ENCODE measurements around the gene SPI1.

The SPI1 gene

DNA sequence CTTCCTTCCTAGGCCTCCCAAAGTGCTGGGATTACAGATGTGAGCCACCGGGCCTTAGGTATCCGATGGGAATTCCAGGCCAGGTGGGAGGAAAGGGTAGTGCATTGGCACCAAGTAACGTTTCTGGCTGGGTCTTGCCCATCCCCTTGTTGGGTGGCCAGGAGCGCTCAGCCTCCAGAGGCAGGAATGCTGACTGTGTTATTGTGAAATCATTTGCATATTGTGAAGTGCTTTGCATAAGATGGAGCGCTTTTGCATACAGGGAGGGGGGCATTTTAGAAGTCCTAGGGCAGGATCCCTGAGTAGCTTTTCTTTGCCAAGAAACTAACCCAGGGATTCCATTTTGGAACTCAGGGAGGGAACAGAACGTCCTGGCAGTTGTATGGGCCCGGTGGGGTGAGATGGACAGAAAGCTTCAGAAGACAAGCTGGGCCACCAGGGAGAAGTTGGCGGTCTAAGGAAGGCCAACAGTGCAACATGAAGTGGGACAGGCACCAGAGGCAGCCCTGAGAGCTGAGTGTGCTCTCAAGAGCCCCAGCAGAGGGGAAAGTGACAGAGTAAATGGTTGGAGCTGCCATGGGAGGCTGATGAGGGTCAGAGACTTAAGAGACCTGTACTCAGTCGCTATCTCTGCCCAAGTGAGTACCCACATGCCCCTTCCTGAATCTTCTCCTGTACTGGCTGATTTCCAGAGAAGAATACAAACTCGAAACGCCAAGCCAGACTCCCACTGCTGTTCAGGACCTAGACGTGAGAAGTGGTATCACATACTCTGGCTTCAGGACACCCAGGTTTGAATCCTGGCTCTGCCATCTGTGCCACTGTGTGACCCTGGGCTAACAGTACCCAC, 28.8 kb upstream of the SPI1 start:
- no peak for DNase-seq (ENCODE audit: low read depth)

- no peak for DNase-seq (ENCODE audit: low read depth)
Observed at GRCh38 chr11:47403571-47403970, 25.2 kb upstream of the SPI1 start.

DNA sequence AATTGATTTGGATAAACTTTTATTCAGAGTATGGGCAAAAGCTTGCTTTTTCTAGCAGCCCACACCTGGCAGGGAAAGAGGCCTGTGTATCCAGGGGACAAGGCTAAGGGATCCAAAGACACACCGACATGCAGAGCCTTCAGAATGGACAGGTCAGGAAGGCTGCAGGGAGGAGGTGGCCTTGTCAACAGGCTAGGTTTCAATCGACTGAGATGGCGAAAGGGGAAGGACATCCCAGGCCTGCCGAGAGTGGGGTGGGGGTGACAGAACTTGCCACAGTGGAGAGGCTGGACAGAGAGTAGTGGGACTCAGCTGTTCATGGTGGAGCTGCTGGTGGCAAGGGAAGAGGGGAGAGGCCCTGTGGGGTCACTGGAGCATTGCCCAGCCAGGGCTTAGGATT, 24.8 kb upstream of the SPI1 start:
- DNase-seq (ENCODE audit: low read depth) = no peak

DNA sequence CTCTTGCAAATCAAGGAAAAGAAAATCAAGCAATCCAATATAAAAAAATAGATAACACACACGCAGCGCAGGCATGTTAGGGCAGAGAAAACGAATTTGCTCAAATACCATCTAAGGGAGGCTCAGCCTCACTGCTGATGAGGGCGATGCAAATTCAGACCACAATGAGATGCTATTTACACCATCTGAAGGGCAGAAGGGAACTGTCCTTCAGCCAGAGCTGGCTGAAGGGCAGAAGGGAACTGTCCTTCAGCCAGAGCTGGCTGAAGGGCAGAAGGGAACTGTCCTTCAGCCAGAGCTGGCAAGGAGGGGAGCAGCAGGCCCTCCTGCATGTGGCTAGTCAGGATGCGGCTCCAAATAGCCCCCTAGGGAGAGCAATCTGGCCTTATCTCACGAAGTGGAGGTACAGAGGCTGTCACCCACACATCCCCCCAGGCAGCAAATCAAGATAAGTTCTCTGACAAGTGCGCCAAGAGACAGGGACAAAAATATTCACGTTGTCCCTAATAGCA, 22.5 kb upstream of the SPI1 start:
- DNase-seq (ENCODE audit: low read depth) = no peak

- no peak for DNase-seq (ENCODE audit: low read depth)
Observed at GRCh38 chr11:47399860-47400767, 21.8 kb upstream of the SPI1 start.

- no peak for DNase-seq (ENCODE audit: low read depth)
Observed at GRCh38 chr11:47398551-47398950, 20.2 kb upstream of the SPI1 start.

- DNase-seq (ENCODE audit: low read depth) = no peak
Observed at GRCh38 chr11:47398011-47398410, 19.7 kb upstream of the SPI1 start.

DNA sequence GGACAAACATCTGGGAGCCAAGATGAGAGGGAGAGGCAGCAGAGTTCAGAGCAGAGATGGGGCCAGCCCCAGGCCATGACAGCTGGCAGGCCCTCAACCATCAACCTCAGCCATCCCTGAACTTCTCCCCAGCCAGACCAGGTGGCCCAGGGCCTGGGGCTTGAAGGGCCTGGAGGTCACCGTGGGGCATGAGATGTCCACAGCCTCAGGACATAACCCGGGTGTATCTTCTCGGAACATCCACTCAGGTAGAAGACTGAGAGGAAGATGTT, 17.6 kb upstream of the SPI1 start:
- DNase-seq (ENCODE audit: low read depth) = no peak

GRCh38 chr11:47395223-47396048, 17.1 kb upstream of the SPI1 start:
- DNase-seq (ENCODE audit: low read depth) = no peak

- DNase-seq (ENCODE audit: low read depth) = no peak
Observed at GRCh38 chr11:47394322-47395222, 16.2 kb upstream of the SPI1 start.

GRCh38 chr11:47394050-47394321, 15.6 kb upstream of the SPI1 start:
- DNase-seq (ENCODE audit: low read depth) = no peak

DNA sequence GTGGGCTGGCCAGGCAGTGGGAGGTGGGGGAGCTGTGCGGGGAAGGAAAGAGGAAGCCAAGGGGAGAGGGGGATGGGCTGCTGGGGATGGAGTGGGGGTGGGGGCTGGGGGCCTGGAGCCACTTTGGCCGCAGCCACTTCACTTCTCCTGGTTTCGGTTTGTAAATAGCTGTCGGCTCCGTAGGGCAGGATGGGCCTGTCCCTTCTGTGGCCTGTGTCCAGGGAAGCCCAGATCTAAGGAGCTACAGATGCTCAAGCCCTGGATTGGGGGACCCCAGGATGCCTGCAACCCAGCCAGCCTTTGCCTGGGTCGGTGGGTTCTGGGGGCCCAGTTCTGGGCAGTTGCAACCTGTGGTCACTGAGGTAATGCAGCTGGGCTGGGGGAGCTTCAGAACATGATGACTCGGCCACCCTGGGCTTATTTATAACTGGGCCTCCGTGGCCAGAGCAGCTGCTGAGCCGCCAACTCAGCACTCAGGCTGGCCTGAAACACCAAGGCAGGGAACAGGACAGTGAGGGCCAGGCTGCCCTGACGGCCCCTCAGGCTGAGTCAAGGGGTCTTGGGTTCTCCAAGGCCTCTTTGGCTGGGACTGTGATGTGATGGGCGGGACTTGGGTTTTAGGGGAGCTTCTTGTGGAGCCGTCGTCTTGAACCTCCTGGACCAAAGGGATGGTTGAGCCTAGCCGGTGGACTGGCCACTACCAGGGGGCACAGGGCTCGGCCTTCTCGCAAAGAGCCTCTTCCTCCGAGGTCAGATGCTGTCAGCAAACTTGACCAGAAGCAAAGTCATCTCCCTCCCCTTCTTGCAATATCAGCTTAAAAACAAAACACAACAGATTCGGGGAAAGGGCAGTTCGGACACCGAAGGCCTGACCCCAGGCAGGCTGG, 15.1 kb upstream of the SPI1 start:
- DNase-seq (ENCODE audit: low read depth) = no peak

GRCh38 chr11:47392546-47393162, 14.3 kb upstream of the SPI1 start:
- DNase-seq (ENCODE audit: low read depth) = no peak

DNA sequence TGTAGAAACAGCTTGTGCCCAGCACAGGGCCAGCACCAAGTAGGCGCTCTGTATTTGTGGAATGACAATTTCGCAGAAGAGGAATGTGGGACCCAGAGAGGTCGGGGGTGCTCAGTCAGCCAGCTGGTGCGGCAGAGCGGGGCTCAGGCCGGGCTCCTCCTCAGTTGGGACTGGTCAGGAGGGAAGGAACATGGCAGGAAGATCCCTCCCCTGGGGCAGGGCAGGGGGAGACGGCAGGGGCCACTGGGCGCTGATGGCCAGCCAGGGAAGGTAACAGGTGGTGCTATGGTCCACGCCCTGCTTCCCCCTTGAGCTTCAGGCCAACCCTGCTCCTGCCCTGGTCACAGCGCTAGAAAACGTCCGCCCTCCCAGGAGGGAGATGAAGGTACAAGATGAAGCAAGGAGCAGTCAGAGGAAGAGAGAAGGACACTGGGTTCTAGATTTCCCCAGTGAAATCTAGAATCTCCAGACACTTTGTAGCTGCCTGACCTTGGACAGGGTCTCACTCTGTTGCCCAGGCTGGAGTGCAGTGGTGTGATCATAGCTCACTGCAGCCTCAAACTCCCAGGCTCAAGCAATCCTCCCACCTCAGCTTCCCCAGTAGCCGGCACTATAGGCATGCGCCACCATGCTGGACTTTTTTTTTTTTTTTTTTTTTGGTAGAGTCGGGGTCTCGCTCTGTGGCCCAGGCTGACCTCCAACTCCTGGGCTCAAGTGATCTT, 13.5 kb upstream of the SPI1 start:
- no peak for DNase-seq (ENCODE audit: low read depth)

GRCh38 chr11:47391077-47391583, 12.8 kb upstream of the SPI1 start:
- no peak for DNase-seq (ENCODE audit: low read depth)

DNA sequence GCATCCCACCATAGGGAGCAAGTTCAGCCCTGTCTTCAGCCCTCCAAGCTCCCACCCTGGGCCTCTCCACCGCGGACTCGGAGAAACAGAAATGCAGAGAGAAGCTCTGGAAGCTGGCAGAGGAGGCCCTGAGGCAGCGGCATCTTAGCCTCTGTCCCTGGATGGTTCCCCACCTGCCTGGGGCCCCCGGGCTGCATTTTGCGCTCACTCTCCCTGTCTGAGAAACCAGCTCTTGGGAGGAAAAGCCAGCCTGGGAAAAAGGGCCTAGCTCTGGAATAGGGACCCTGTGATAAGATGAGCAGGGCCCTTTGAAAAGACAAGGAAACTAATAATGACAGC, 12.0 kb upstream of the SPI1 start:
- DNase-seq (ENCODE audit: low read depth) = no peak

GRCh38 chr11:47389577-47390421, 11.5 kb upstream of the SPI1 start:
- DNase-seq (ENCODE audit: low read depth) = no peak
